Gastroesophageal sphincter (tissue), 4 donors: ENCODE data around the gene TBL1XR1. TPM values are rescaled to one million over a fixed set of nuclear protein-coding genes. Genes with fewer than 3 reads are reported as not detected.

ENCODE experiments used
- ATAC-seq: fragments of 150-250 bp; one replicate; pipeline ENCODE4 v1.9.1; 2016; ENCODE audit warnings: mild to moderate bottlenecking, moderate library complexity
- H3K27ac ChIP-seq, 4 donors: fragments of 200-600 bp; sonication (generic) in 3 of 4; 1 replicate in 3 of 4; 2 replicates in 1 of 4; pipeline ENCODE4 v1.5.1; 2016 to 2019
- H3K27me3 ChIP-seq: fragments of 200-600 bp; sonication (generic); one replicate; pipeline ENCODE4 v1.5.1; 2019
- H3K36me3 ChIP-seq, 2 donors: fragments of 200-600 bp; sonication (generic); one replicate each; pipeline ENCODE4 v1.5.1; 2019; ENCODE audit warnings: control low read depth in 1 of 2
- H3K4me1 ChIP-seq, 3 donors: fragments of 200-600 bp; sonication (generic); 1 replicate in 2 of 3; 2 replicates in 1 of 3; pipeline ENCODE4 v1.5.1; 2016 to 2019; ENCODE audit warnings: control low read depth in 2 of 3
- H3K4me3 ChIP-seq, 2 donors: fragments of 200-600 bp; sonication (generic); one replicate each; pipeline ENCODE4 v1.5.1; 2019; ENCODE audit warnings: mild to moderate bottlenecking in 1 of 2, moderate library complexity in 1 of 2
- H3K9me3 ChIP-seq, 3 donors: fragments of 200-600 bp; sonication (generic); one replicate each; pipeline ENCODE4 v1.5.1; 2017 to 2019; ENCODE audit warnings: control low read depth in 2 of 3
- EP300 ChIP-seq: sonication (generic); formaldehyde crosslinking; IDR thresholded peaks from one replicate; pipeline ENCODE4 v1.6.1; 2017; ENCODE audit warnings: antibody characterized with exemption, mild to moderate bottlenecking
- POLR2A ChIP-seq, 2 donors: fragments of 450-650 bp; IDR thresholded peaks; one replicate each; pipeline ENCODE4 v1.6.1; 2017; ENCODE audit warnings: antibody characterized with exemption in 2 of 2, mild to moderate bottlenecking in 2 of 2, moderate library complexity in 1 of 2
- POLR2AphosphoS5 ChIP-seq: sonication (generic); formaldehyde crosslinking; IDR thresholded peaks from one replicate; pipeline ENCODE4 v1.6.1; 2017; ENCODE audit warnings: antibody characterized with exemption
- WGBS, 2 donors: methylation state at CpG; one replicate each; pipeline ENCODE4 v1.1.5; 2018; ENCODE audit warnings: low coverage in 1 of 2; 5-methylcytosine and 5-hydroxymethylcytosine counted together
- total RNA-seq, 4 donors: library from RNA; depleted of rRNA; stranded (reverse); fragments of >200 nt; gene quantifications; one replicate each; pipeline ENCODE4 v1.1.0, GENCODE V29; 2016
- TF ChIP-seq, protein P1 (sequence below), 4 experiments: fragments of 200-600 bp in 2 of 4; fragments of 450-650 bp in 2 of 4; sonication (generic) in 1 of 4; IDR thresholded peaks; one replicate each; pipeline ENCODE4 v1.5.1; 2017 to 2019; ENCODE audit warnings: antibody characterized with exemption in 4 of 4, mild to moderate bottlenecking in 2 of 4, moderate library complexity in 2 of 4

TBL1XR1 gene
- total RNA-seq, 4 donors from 2014 or later = 91.1 to 126 (median 97.4) TPM

DNA sequence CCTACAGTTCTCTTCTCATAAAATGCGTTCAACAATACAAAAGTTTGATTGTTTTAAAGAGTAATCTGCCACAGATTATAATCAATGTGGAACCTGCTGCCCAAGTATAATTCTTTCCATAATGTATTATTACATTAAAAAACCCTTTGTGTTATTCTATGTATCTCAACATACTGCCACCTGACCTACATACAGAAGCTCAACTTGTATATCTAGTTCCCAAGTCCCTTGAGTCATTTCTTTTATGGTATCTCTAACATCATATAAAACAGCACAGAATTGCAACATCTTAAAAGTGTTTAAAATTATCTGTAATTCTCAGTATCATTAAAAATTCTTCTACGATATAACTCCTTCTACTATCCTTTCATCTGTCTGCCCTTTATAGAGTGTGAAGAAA lies 70.3 kb downstream of the TBL1XR1 start:
- no peak overlapping the region for H3K4me3 ChIP-seq
- no peaks in the 10 kb centered on the region for H3K36me3 ChIP-seq
- H3K27ac ChIP-seq = no peak overlapping the region
- ATAC-seq = no peak
- peaks cover 7 to 72% (median 12%) of the 10 kb centered on the region in 3 donors for H3K4me1 ChIP-seq
- no peak for TF ChIP-seq POLR2AphosphoS5
- no peak for TF ChIP-seq EP300
- TF ChIP-seq, protein P1, sequence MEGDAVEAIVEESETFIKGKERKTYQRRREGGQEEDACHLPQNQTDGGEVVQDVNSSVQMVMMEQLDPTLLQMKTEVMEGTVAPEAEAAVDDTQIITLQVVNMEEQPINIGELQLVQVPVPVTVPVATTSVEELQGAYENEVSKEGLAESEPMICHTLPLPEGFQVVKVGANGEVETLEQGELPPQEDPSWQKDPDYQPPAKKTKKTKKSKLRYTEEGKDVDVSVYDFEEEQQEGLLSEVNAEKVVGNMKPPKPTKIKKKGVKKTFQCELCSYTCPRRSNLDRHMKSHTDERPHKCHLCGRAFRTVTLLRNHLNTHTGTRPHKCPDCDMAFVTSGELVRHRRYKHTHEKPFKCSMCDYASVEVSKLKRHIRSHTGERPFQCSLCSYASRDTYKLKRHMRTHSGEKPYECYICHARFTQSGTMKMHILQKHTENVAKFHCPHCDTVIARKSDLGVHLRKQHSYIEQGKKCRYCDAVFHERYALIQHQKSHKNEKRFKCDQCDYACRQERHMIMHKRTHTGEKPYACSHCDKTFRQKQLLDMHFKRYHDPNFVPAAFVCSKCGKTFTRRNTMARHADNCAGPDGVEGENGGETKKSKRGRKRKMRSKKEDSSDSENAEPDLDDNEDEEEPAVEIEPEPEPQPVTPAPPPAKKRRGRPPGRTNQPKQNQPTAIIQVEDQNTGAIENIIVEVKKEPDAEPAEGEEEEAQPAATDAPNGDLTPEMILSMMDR (IDR thresholded peaks at IDR 0.05) = no peak
- no peak for TF ChIP-seq POLR2A (IDR thresholded peaks at IDR 0.05)
- 80 to 90% methylated on average over 2 of the region's 2 CpGs for WGBS, 2 donors
- no peaks in the 10 kb centered on the region for H3K9me3 ChIP-seq
- H3K27me3 ChIP-seq = no peaks in the 10 kb centered on the region

DNA sequence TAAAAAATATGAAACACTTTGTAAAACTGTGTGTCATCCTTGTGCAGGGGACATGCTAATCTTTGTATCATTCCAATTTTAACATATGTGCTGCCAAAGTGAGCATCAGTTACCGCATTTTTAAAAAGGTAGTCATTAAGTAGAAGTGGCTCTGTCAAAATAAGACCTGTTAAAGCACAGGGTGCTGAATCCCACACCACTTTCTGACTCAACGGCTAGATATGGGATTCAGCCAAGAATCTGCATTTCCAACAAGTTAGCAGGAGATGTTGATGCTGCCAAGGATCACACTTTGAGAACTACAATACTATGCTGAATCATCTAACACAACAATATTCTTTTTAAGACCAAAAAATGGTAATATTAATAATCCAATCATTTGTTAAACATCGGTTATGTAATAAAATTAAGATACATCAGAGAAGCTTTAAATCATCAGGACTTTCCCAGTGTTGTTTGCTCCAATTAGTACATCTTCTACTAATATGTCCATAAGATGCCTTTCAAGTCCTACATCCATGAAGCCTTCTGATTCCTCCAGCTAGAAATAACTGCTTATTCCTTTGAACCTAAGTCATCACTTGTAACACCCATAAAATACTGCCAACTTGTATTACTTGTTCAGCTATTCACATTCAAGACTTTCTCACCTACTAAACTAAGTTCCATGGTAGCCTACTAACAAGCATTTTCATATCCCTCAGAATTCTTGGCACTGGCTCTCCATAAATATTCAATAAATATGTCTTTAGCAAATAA lies 71.1 kb downstream of the TBL1XR1 start:
- no peak for ATAC-seq
- Histone ChIP-seq H3K9me3 (no peaks in the 10 kb centered on the region), H3K4me3 (no peak overlapping the region), H3K4me1 (peaks cover 8 to 72% (median 10%) of the 10 kb centered on the region in 3 donors), H3K27ac (peak overlapping the region in 1 of 4 donors; percentile 2), H3K27me3 (no peaks in the 10 kb centered on the region), H3K36me3 (no peaks in the 10 kb centered on the region)
- 34 to 41% methylated on average over 3 of the region's 3 CpGs for WGBS, 2 donors
- TF ChIP-seq EP300 (no peak), POLR2A (IDR thresholded peaks at IDR 0.05) (no peak), POLR2AphosphoS5 (peak; percentile 19)
- TF ChIP-seq, protein P1 (IDR thresholded peaks at IDR 0.05) = no peak

DNA sequence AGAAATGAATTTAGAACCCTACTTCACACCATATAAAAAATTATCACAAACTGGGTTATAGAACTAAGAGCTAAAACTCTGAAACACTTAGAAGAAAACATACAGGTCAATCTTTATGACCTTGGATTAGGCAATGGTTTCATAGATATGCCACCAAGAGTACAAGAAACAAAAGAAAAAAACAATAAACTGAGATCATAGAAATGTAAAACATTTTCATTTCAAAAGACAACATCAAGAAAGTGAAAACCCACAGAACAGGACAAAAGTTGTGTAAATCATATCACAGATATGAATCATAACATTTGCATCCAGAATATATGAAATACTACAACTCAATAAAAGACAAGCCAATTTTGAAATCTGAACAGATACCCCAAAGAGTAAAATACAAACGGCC lies 72.4 kb downstream of the TBL1XR1 start:
- WGBS, 2 donors = 89 to 92% methylated on average over 1 of the region's 1 CpG
- H3K4me1 ChIP-seq = peaks cover 11 to 83% (median 15%) of the 10 kb centered on the region in 3 donors
- TF ChIP-seq POLR2A (IDR thresholded peaks at IDR 0.05) (no peak), POLR2AphosphoS5 (no peak), EP300 (no peak)
- TF ChIP-seq, protein P1 (IDR thresholded peaks at IDR 0.05) = no peak
- H3K27me3 ChIP-seq = no peaks in the 10 kb centered on the region
- no peaks in the 10 kb centered on the region for H3K36me3 ChIP-seq
- no peaks in the 10 kb centered on the region for H3K9me3 ChIP-seq
- no peak for ATAC-seq
- H3K27ac ChIP-seq = no peak overlapping the region
- no peak overlapping the region for H3K4me3 ChIP-seq

DNA sequence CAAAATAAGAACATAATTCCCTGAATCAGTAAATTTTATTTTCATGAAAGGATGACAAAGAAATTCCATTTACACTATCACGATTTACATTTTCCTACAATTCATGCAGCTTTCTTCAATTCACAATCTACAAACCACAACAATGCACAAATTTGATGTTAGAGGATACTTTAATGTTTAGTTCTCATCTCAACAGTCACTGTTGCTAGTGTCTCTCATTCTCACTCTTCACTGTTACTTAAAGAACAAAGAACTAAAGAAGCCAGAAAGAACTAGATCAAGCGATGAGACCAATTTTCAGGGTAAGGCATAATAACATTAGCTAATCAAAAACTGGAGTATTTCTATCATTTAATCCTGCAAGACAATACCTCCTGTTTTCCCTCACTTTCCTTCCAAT lies 73.5 kb downstream of the TBL1XR1 start:
- TF ChIP-seq POLR2A (IDR thresholded peaks at IDR 0.05) (no peak), EP300 (no peak), POLR2AphosphoS5 (no peak)
- TF ChIP-seq, protein P1 (IDR thresholded peaks at IDR 0.05) = no peak
- Histone ChIP-seq H3K27ac (no peak overlapping the region), H3K9me3 (no peaks in the 10 kb centered on the region), H3K27me3 (no peaks in the 10 kb centered on the region), H3K4me1 (peaks cover 11 to 81% (median 15%) of the 10 kb centered on the region in 3 donors), H3K4me3 (no peak overlapping the region), H3K36me3 (no peaks in the 10 kb centered on the region)
- ATAC-seq = no peak
- 48 to 70% methylated on average over 1 to 2 of the region's 2 CpGs for WGBS, 2 donors
